ENCODE measurements around the gene UFSP1. TPM values are rescaled to one million over a fixed set of nuclear protein-coding genes. Genes with fewer than 3 reads are reported as not detected.
A peak's percentile ranks its signal among the peaks of the same experiment; 100 is the strongest.
"Not testable (repeated sequence)": the region's sequence is repeated elsewhere in the genome, so short reads cannot be mapped to it uniquely, and the experiment has no call there.

The UFSP1 gene
- 1 to 10 TPM in 3 of 6 donors, under 1 TPM in 2, not detected in 1; 0.34 to 2.5 (median 1.7) TPM for polyA plus RNA-seq (ENCODE audit: low read depth in 6 of 6)

DNA sequence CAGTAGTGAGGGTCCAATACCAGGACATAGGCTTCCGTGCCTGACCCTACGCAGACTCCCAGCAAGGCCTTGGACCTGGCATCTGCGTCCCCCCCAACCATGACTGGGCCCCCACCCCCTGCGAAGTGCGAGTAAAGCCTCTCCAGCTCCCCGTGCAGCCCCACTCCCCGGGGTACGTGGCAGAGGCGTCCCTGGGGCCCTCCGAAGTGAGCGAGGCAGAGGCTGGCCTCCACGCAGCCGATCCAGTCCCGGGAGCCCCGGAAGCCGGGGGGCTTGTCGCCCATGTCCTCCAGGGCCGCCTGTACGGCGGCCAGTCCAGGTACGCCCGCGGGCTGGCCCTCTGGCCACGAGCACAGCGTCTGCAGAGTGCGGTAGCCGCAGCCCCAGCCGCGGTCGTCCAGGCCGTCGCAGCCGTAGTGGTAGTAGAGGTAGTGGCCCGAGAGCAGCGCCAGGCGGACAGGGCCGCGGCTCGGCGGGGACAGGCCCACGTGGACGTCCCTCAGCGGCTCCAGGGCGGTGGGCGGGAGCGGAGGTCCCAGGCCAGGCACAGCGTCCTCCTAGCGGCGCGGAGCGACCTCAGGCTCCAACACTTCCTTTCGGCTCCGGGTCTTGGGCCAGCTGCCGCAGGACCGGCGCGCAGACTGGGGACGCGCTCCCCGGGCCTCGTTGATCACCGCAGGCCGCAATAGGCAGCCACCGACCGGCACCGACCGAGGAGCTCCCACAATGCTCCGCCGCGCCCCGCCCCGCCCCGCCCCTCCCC lies at the start of gene UFSP1:
Gene UFSP1, minus strand, starts transcription at position 728 of the 763 bp plus-strand sequence. Its CDS starts 444 bp downstream, at position 284.
- Mint-ChIP-seq H3K36me3 (peaks cover 13 to 38% of the 10 kb centered on the region in 2 donors), H3K27ac (peak within 1 kb of the TSS; percentile 31 to 95 (median 84)), H3K4me1 (peaks cover 61 to 64% (median 62%) of the 10 kb centered on the region in 3 donors), H3K9me3 (peaks cover 0 to 2% (median 0%) of the 10 kb centered on the region in 7 donors), H3K4me3 (peak within 1 kb of the TSS; percentile 86 to 95 (median 91)), H3K27me3 (peaks cover 10 to 40% (median 38%) of the 10 kb centered on the region in 3 donors)
- DNase-seq (no peak), ATAC-seq (ENCODE audit: low read depth in 2 of 2) (no peak)

DNA sequence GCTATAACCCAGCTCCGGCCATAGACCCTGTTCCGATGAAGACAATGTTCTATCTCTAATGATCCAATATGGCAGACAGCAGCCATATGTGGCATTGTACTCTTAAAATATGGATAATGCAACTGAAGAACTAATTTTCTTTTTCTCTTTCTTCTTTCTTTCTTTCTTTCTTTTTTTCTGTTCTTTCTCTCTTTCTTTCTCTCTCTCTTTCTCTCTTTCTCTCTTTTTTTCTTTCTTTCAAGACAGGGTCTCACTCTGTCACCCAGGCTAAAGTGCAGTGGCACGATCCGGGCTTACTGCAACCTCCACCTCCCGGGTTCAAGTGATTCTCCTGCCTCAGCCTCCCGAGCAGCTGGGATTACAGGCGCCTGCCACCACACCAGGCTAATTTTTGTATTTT lies 46.7 kb upstream of the UFSP1 start:
- not testable (repeated sequence) for H3K27ac Mint-ChIP-seq; H3K4me3 Mint-ChIP-seq; H3K36me3 Mint-ChIP-seq; DNase-seq; ATAC-seq (ENCODE audit: low read depth in 2 of 2); H3K4me1 Mint-ChIP-seq
- Mint-ChIP-seq H3K27me3 (peaks cover 11 to 27% (median 19%) of the 10 kb centered on the region in 3 donors), H3K9me3 (peaks cover 5 to 43% (median 32%) of the 10 kb centered on the region in 7 donors)

DNA sequence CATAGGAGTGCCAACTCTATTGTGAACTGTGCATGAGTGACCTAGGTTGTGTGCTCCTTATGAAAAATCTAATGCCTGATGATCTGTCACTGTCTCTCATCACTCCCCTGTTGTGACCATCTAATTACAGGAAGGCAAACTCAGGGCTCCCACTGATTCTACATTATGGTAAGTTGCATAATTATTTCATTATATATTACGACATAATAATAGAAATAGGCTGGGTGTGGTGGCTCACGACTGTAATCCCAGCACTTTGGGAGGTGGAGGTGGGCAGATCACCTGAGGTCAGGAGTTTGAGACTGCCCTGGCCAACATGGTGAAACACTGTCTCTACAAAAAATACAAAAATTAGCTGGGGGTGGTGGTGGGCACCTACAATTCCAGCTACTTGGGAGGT lies 45.9 kb upstream of the UFSP1 start:
- H3K36me3 Mint-ChIP-seq; ATAC-seq (ENCODE audit: low read depth in 2 of 2); H3K27ac Mint-ChIP-seq; DNase-seq; H3K4me3 Mint-ChIP-seq; H3K4me1 Mint-ChIP-seq: not testable (repeated sequence)
- peaks cover 11 to 32% (median 26%) of the 10 kb centered on the region in 3 donors for H3K27me3 Mint-ChIP-seq
- peaks cover 5 to 41% (median 31%) of the 10 kb centered on the region in 7 donors for H3K9me3 Mint-ChIP-seq

DNA sequence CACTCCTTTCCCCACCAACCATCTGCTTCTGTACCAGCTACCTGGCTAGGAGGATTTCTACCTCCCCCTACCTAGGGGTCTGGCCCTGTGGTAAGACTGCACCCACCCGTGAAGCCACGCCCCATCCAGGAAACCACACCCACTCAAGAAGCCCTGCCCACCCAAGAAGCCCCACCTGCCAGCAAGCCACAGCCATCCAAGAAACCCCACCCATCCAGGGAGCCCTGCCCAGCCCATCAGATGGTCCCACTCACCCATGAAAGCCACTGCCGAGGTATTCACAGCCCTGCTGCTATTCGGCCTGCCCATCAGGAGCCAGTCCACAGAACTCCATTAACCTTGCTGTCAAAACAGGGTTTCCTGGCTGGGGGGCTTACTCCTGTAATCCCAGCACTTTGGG lies 44.2 kb upstream of the UFSP1 start:
- Mint-ChIP-seq H3K36me3 (peaks cover 0 to 8% of the 10 kb centered on the region in 2 donors), H3K4me1 (no peaks in the 10 kb centered on the region), H3K9me3 (peaks cover 5 to 26% (median 18%) of the 10 kb centered on the region in 7 donors), H3K27me3 (peaks cover 11 to 32% (median 26%) of the 10 kb centered on the region in 3 donors), H3K27ac (no peak overlapping the region), H3K4me3 (peak overlapping the region in 1 of 8 donors; percentile 23)
- ATAC-seq (ENCODE audit: low read depth in 2 of 2) (no peak), DNase-seq (no peak)

DNA sequence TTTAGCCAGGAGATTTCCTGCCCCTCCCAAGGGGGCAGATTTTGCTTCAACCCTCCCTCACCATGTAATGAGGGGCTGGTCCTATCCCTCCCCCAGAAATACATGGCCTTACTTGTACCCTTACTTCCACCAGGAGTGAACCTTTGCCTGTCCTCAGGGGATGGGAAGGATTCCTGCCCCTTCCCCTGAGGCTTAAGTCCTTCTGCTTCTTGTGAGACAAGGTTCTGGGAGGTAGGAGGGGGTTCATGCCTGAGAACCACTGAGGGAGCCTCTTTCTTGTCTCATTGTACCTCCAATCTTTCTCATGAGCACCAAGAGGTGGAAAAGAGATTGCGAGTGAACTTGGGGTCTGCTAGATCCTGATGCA lies 40.3 kb upstream of the UFSP1 start:
- Mint-ChIP-seq H3K36me3 (peaks cover 0 to 8% of the 10 kb centered on the region in 2 donors), H3K27ac (no peak overlapping the region), H3K27me3 (peaks cover 5 to 23% (median 19%) of the 10 kb centered on the region in 3 donors), H3K4me3 (no peak overlapping the region), H3K4me1 (no peaks in the 10 kb centered on the region), H3K9me3 (peaks cover 5 to 19% (median 16%) of the 10 kb centered on the region in 7 donors)
- DNase-seq (no peak), ATAC-seq (ENCODE audit: low read depth in 2 of 2) (no peak)

DNA sequence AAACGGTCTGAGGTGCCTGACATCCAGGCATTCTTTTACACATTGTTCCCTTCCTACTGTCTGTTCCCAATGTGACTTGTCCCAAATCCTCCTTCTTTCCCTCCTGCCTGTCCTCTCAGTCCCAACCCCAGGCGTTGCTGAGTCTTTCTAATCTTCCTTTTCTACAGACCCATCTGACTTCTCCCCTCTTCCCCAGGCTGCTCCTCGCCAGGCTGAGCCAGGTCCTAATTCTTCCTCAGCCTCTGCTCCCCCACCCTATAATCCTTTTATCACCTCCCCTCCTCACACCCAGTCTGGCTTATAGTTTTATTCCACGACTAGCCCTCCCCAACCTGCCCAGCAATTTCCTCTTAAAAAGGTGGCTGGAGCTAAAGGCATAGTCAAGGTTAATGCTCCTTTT lies 34.1 kb upstream of the UFSP1 start:
- H3K4me3 Mint-ChIP-seq, H3K4me1 Mint-ChIP-seq: not testable (repeated sequence)

DNA sequence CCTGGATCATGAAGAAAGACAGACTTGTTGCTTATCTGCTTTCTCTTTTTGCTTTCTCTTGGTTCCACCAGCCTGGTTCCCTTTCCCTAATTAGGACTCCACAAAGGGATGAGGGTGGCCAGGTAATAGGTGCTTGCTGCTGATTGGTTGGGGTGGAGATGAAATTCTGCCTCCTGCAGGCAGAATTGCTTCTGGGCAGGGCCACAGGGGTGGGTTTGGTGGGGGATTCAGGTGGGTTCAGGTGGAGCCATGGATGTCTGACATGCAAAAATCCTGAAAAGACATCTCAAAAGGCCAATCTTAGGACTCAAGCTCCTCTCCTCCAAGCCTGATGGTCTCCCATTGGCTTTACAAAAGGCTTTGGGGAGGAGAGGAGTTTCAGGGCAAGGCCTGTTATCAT lies 31.5 kb upstream of the UFSP1 start:
- H3K36me3 Mint-ChIP-seq: no peaks in the 10 kb centered on the region
- no peak for ATAC-seq (ENCODE audit: low read depth in 2 of 2)
- DNase-seq: no peak
- H3K27me3 Mint-ChIP-seq: peaks cover 21 to 48% (median 33%) of the 10 kb centered on the region in 3 donors
- H3K27ac Mint-ChIP-seq: no peak overlapping the region
- H3K4me3 Mint-ChIP-seq: no peak overlapping the region
- H3K9me3 Mint-ChIP-seq: no peaks in the 10 kb centered on the region
- peaks cover 0 to 1% (median 0%) of the 10 kb centered on the region in 3 donors for H3K4me1 Mint-ChIP-seq

More for the DNA sequence above, 34.1 kb upstream of the UFSP1 start:
- not testable (repeated sequence) for H3K9me3 Mint-ChIP-seq; H3K36me3 Mint-ChIP-seq; DNase-seq; ATAC-seq (ENCODE audit: low read depth in 2 of 2); H3K27ac Mint-ChIP-seq
- peaks cover 14 to 35% (median 29%) of the 10 kb centered on the region in 3 donors for H3K27me3 Mint-ChIP-seq

DNA sequence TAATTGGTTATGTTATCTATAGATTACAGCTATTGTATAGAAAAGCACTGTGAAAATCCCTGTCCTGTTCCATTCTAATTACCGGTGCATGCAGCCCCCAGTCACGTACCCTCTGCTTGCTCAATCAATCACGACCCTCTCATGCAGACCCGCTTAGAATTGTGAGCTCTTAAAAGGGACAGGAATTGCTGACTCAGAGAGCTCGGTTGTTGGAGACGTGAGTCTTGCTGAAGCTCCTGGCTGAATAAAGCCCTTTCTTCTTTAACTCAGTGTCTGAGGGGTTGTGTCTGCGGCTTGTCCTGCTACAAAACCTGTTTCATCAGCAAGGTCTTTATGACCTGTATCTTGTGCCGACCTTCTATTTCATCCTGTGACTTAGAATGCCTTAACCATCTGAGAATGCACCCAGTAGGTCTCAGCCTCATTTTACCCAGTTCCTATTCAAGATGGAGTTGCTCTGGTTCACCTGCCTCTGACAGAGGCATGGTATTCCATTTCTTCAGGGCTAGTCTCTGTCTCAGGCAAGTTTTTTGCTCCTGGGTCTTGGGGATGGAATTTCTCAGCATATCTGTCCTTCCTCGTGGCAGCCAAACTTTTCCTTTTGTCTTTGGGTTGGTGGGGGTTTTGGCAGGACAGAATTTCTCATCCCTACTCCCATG lies 30.4 kb upstream of the UFSP1 start:
- ATAC-seq (ENCODE audit: low read depth in 2 of 2); H3K4me1 Mint-ChIP-seq; H3K9me3 Mint-ChIP-seq; H3K36me3 Mint-ChIP-seq; DNase-seq: not testable (repeated sequence)
- Mint-ChIP-seq H3K27ac (peak overlapping the region in 1 of 6 donors; percentile 67), H3K27me3 (peaks cover 27 to 52% (median 37%) of the 10 kb centered on the region in 3 donors), H3K4me3 (peak overlapping the region in 1 of 8 donors; percentile 42)

DNA sequence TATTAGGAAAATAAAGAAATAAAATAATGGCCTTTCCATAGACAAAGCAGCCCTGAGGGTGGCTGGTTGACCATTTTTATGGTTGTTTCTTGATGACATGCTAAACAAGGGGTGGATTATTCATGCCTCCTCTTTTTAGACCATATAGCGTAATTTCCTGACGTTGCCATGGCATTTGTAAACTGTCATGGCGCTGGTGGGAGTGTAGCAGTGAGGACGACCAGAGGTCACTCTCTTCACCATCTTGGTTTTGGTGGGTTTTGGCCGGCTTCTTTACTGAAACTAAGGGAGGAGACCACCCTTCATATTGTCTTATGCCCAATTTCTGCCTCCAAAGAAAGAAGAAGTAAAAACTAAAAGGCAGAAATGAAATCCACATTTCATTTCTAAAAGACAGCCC lies 29.8 kb upstream of the UFSP1 start:
- not testable (repeated sequence) for H3K36me3 Mint-ChIP-seq; DNase-seq; H3K4me1 Mint-ChIP-seq; H3K27ac Mint-ChIP-seq; ATAC-seq (ENCODE audit: low read depth in 2 of 2); H3K4me3 Mint-ChIP-seq; H3K9me3 Mint-ChIP-seq
- peaks cover 33 to 55% (median 39%) of the 10 kb centered on the region in 3 donors for H3K27me3 Mint-ChIP-seq

DNA sequence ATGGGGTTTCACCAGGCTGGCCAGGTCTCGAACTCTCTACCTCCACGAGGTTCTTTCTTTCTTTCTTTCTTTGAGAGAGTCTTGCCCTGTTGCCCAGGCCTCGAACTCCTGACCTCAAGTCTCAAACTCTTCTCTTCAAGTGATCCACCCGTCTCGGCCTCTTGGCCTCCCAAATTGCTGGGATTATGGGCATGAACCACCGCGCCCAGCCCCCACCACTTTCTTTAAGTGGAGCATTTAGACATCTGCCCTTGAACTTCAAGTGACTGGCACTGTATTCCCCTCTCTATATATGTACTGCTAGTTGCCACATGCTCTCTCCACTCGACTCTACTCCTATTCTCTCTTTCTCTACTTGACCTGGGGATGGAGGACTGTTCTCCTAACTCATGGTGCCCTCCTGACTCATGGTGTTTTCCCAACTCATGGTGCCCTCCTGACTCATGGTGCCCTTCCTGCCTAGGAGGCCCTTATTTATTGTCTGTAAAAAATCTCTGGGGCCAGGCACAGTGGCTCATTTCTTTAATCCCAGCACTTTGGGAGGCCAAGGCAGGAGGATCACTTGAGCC lies 25.4 kb upstream of the UFSP1 start:
- H3K27me3 Mint-ChIP-seq: peaks cover 29 to 30% (median 30%) of the 10 kb centered on the region in 3 donors
- no peaks in the 10 kb centered on the region for H3K9me3 Mint-ChIP-seq
- H3K36me3 Mint-ChIP-seq: no peaks in the 10 kb centered on the region
- H3K4me3 Mint-ChIP-seq: no peak overlapping the region
- peaks cover 4 to 13% (median 12%) of the 10 kb centered on the region in 3 donors for H3K4me1 Mint-ChIP-seq
- ATAC-seq (ENCODE audit: low read depth in 2 of 2) (no peak), DNase-seq (no peak)
- H3K27ac Mint-ChIP-seq: peak overlapping the region in 2 of 6 donors; percentile 13 to 47

DNA sequence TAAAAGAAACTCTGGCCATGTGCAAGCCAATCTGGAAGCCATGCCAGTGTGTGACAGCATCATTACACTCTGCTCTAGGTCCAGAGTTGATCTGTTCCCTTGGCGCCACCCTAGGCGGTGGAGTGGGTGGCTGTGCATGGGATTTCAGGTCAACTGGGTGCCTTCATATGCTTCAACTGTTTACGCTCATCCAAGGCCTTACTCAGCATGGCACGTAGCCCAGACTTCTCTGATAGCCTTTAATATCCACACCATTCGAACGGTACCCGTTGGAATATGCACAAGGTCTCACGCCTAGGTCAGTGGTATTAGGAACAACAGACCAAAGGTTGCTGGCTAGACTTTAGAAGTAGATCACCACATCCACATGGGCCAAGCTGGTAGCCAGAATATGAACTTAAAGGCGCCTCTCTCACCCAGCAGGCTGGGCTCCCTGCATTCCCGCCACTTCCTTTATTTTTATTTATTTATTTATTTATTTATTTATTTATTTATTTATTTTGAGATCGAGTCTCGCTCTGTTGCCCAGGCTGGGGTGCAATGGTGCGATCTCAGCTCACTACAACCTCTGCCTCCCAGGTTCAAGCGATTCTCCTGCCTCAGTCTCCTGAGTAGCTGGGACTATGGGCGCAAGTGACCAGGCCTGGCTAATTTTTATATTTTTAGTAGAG lies 24.8 kb upstream of the UFSP1 start:
- DNase-seq (no peak), ATAC-seq (ENCODE audit: low read depth in 2 of 2) (no peak)
- peaks cover 4 to 13% (median 12%) of the 10 kb centered on the region in 3 donors for H3K4me1 Mint-ChIP-seq
- H3K27ac Mint-ChIP-seq: no peak overlapping the region
- peaks cover 24 to 29% (median 26%) of the 10 kb centered on the region in 3 donors for H3K27me3 Mint-ChIP-seq
- H3K4me3 Mint-ChIP-seq: no peak overlapping the region
- no peaks in the 10 kb centered on the region for H3K36me3 Mint-ChIP-seq
- no peaks in the 10 kb centered on the region for H3K9me3 Mint-ChIP-seq

DNA sequence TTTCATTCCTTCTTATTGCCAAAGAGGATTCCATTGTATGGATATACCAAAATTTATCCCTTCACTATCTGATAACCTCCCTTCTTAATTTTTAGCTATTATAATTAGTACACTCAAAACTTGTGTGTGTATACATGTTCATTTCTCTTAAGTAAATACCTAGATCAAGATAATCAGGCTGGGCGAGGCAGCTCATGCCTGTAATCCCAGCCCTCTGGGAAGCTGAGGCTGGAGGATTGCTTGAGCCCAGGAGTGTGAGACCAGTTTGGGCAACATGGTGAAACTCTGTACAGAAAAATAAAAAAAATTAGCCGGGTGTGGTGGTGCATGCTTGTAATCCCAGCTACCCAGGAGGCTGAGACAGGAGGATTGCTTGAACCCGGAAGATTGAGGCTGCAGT lies 22.0 kb upstream of the UFSP1 start:
- Mint-ChIP-seq H3K4me3 (no peak overlapping the region), H3K27me3 (peaks cover 18 to 27% (median 20%) of the 10 kb centered on the region in 3 donors), H3K36me3 (peaks cover 0 to 5% of the 10 kb centered on the region in 2 donors), H3K27ac (no peak overlapping the region), H3K9me3 (peaks cover 0 to 5% (median 2%) of the 10 kb centered on the region in 7 donors), H3K4me1 (peaks cover 4 to 13% (median 12%) of the 10 kb centered on the region in 3 donors)
- no peak for DNase-seq
- ATAC-seq (ENCODE audit: low read depth in 2 of 2): no peak

DNA sequence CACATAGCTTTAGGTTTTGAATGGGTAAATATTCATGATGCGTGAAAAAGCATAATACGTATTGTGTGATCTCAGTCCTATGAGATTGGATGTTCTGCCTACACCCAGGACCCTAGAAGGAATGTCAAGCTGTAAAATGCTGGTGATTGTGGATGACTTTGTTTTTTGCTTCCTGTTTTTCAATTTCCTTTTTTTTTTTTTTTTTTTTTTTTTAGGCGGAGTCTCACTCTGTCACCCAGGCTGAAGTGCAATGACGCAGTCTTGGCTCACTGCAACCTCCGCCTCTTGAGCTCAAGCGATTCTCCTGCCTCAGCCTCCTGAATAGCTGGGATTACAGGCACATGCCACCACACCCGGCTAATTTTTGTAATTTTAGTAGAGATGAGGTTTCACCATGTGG lies 20.9 kb upstream of the UFSP1 start:
- not testable (repeated sequence) for DNase-seq, H3K9me3 Mint-ChIP-seq, H3K36me3 Mint-ChIP-seq
- peak overlapping the region in 2 of 8 donors; percentile 26 to 49 for H3K4me3 Mint-ChIP-seq
- peaks cover 4 to 13% (median 11%) of the 10 kb centered on the region in 3 donors for H3K4me1 Mint-ChIP-seq
- peak; percentile 37 to 60 for ATAC-seq (ENCODE audit: low read depth in 2 of 2)
- H3K27ac Mint-ChIP-seq: peak overlapping the region in 1 of 6 donors; percentile 92
- peaks cover 18 to 24% (median 20%) of the 10 kb centered on the region in 3 donors for H3K27me3 Mint-ChIP-seq

All from naive B cell (primary cell).